Suppressor macrophage treated with lipopolysaccharide for 1 hour (primary cell): ENCODE data around the gene GCNT1.

Experiments used
- DNase-seq, 3 donors: peaks; one replicate each; pipeline ENCODE4 v3.0.0-alpha.2; 2020 to 2022

The GCNT1 gene

GRCh38 chr9:76542360-76542759 is 83.4 kb downstream of the GCNT1 start:
- DNase-seq, result no peak

GRCh38 chr9:76545191-76545590 is 86.2 kb downstream of the GCNT1 start:
- no peak for DNase-seq

GRCh38 chr9:76552181-76552580 is 93.2 kb downstream of the GCNT1 start:
- DNase-seq, result no peak

GRCh38 chr9:76552751-76553455 is 93.9 kb downstream of the GCNT1 start:
- peak; percentile 45 to 66 (median 62) for DNase-seq

- no peak for DNase-seq
Measured at GRCh38 chr9:76553680-76554079, 94.7 kb downstream of the GCNT1 start.
